Stimulated activated CD4-positive, alpha-beta T cell treated with anti-CD3 and anti-CD28 coated beads, Interleukin-1b, Interleukin-23, amount 100 ng/mL, for 24 hours (primary cell): ENCODE data around the gene WNT11.

Source experiments
- DNase-seq, 4 experiments: peaks; one replicate each; pipeline ENCODE4 v3.0.0-alpha.2; 2020; ENCODE audit warnings: low read depth in 4 of 4, low spot score in 1 of 4

WNT11 gene

GRCh38 chr11:76219243-76219642 is 12.9 kb upstream of the WNT11 start:
- DNase-seq = no peak

DNA sequence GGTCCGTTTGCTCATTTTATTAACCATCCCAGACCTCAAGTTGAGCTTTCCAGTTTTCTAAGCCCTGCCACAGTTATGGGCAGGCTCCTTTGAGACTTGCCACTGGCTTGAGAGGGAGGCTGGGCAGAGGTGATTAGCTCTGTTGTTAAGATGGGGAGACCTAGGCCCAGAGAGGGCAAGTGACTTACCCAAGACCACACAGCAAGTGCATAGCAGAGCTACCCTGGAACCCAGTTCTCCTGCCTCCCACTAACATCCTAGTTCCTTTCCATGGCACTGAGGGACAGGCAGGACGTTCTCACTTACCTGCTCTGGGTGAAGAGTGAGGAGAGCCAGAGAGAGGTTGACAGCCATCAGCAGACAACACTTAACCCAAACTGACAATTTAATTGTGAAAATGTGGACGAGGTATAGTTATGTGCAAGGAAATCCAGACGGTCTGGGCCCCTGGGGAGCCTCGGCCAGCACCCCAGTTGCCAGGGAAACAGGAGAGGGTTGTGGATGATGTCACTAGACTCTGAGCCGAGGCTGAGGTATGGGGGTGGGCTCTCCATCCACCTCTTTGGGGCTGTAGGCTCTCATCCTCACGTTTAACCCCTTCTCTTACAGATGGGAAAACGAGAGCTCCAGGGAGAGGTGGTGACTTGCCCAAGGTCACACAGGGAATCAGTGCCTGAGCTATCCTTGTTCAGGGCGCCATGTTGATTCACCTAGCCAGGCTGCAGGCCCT is 12.3 kb upstream of the WNT11 start:
- DNase-seq = no peak

DNA sequence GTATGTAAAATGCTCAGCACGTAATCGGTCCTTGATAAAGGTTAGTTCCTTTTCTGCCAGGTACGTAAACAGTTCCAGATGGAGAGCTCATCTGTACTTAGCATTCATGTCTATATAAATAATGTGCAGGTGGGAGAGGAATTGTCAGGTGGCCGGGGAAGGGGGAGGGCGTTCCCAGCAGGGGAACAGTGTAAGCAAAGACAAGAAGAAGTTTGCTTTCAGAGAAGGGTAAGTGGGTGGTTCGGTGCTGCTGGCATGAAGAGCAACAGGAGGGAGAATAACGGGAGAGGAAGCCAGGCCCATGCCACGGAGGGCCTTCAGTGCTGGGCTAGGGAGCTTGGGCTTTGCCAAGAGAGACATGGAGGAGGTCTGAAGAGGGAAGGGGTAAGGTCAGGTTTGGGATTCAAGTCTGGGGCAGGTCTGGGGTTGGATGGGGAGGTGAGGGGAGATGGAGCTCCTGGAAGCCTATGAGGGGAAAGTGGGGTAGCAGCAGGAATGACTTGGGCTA is 11.4 kb upstream of the WNT11 start:
- no peak for DNase-seq

GRCh38 chr11:76216536-76217325 is 10.4 kb upstream of the WNT11 start:
- DNase-seq = no peak

DNA sequence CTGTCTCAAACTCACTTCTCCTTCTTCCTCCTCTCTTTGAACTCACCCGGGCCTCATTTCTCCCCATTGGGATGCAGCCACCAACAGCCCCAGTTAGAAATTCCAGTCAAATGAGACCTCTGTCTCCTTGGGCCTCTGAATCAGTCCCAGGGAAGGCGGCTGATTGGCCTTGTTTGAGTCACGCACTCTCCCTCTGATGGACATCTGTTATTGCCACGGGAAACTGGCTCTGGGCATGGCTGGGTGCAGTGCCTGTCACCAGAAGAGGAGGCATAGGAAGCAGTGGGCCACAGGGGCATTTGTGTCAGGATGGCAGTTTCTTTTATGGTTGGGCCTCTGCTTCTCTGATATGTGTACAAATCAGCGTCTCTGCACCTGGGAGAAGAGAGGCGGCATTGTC is 9.6 kb upstream of the WNT11 start:
- no peak for DNase-seq

GRCh38 chr11:76214968-76215548 is 8.8 kb upstream of the WNT11 start:
- DNase-seq = no peak

- no peak for DNase-seq
Measured at GRCh38 chr11:76214186-76214585, 7.9 kb upstream of the WNT11 start.

- DNase-seq = no peak
Measured at GRCh38 chr11:76212086-76213035, 6.1 kb upstream of the WNT11 start.

GRCh38 chr11:76210931-76211851 is 4.9 kb upstream of the WNT11 start:
- no peak for DNase-seq

- no peak for DNase-seq
Measured at GRCh38 chr11:76209973-76210930, 4.0 kb upstream of the WNT11 start.

GRCh38 chr11:76209375-76209972 is 3.2 kb upstream of the WNT11 start:
- DNase-seq = no peak

DNA sequence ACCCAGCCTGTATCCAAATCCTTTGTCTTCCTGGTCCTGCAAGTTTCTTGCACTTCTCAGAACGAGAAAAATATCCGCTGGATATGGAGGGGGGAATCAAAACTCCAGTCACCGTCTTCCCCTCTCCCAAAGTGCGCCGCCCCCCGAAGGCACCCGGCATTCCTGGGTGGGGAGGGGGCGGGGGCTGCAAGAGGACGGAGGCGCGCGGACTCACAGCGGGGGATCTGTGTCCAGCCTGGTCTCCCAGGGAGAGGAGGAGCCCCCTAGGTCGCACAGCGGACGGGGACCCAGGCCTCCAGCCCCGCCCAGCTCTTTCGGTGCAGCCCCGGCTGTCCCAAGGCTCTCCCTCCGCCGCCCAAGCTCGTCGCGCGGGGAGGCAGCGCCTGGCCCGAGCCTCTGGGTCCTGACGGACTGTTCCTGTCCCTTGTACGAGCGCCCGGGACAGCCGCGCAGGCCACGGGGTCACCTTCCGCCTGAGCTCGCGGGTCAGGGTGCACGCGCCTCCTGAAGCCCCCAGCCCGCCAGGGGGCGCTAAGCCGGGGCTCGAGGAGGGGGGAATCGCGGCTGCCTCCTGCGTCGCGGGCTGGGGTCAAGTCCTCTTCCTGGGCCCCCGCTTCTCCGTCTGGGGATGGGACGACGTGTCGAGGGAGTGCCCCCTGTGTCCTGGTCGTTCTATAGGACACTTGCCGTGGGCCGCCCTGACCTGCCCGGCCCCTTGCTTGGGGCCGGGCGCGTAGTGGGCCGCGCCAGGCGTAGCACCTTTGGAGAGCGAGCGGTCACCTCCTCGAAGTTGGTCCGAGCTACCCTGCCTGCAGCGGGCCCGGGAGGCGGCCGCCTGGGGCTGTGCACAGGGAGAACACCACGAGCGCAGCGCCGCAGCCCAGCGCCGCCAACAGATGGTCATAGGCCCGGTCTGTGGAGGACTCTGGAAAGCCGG is 2.4 kb upstream of the WNT11 start:
- DNase-seq = peak; percentile 58 to 63 (median 61)

- DNase-seq = peak; percentile 41 to 72 (median 66)
Measured at GRCh38 chr11:76207642-76208401, 1.5 kb upstream of the WNT11 start.

GRCh38 chr11:76206077-76206326 is 300 bp downstream of the WNT11 start:
- no peak for DNase-seq

- no peak for DNase-seq
Measured at GRCh38 chr11:76205252-76206076, 838 bp downstream of the WNT11 start.

- DNase-seq = no peak
Measured at GRCh38 chr11:76203937-76204336, 2.4 kb downstream of the WNT11 start.
